GM23338 (cell line): ENCODE measurements around the gene FXR1.

ENCODE experiments used
- CREB1 ChIP-seq: fragments of 250-450 bp; sonication (Bioruptor Pico); IDR thresholded peaks from 2 replicates; pipeline ENCODE4 v1.5.0; 2020; ENCODE audit warnings: low read depth, mild to moderate bottlenecking, moderate library complexity
- CTCF ChIP-seq, 2 experiments: fragments of 200-600 bp in 1 of 2; sonication (generic) in 1 of 2; conservative IDR thresholded peaks; 2 replicates each; pipeline versions ENCODE4 v1.5.1 to v1.6.1; 2016 to 2017; ENCODE audit warnings: antibody characterized with exemption in 2 of 2, low read depth in 2 of 2, mild to moderate bottlenecking in 2 of 2, moderate library complexity in 1 of 2
- EZH2 ChIP-seq: fragments of 200-600 bp; sonication (generic); IDR thresholded peaks from one replicate; pipeline ENCODE4 v1.8.0; 2017; ENCODE audit warnings: antibody characterized with exemption, mild to moderate bottlenecking, low read depth; ENCODE audit not compliant: unreplicated experiment
- NANOG ChIP-seq: IDR thresholded peaks from 2 replicates; pipeline ENCODE4 v1.6.1; 2016; ENCODE audit warnings: antibody characterized with exemption, borderline replicate concordance
- POLR2AphosphoS5 ChIP-seq: IDR thresholded peaks from 2 replicates; pipeline ENCODE4 v1.6.1; 2016; ENCODE audit warnings: antibody characterized with exemption, low read depth
- TF ChIP-seq, protein P1 (sequence below): IDR thresholded peaks from one replicate; pipeline ENCODE4 v1.6.1; 2018; ENCODE audit warnings: antibody characterized with exemption; ENCODE audit not compliant: unreplicated experiment
- TF ChIP-seq, protein P2 (sequence below): IDR thresholded peaks from 2 replicates; pipeline ENCODE4 v1.6.1; 2016; ENCODE audit warnings: antibody characterized with exemption

DNA sequence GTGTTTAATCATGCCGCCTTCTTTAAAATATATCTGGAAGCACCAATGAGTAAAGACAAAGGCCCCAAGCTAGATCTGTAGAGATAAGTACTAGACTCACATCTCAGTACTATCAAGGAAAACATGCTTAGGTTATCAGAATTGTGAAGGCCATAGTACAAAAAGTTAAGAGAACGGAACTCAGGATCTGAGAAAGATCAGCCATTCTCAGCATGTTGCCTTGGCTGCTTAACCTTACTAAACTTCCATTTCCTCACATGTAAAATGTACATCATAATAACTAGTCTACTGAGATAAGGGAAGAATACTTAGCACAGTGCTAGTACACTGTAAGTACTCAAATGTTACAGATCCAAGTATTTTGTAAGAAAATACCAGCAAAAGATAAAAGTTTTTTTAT, 69.4 kb downstream of the FXR1 start:
- no peak for TF ChIP-seq CTCF (conservative IDR thresholded peaks at IDR 0.05; ENCODE audit: low read depth in 2 of 2)
- no peak for TF ChIP-seq POLR2AphosphoS5
- TF ChIP-seq NANOG = no peak
- TF ChIP-seq, protein P1, sequence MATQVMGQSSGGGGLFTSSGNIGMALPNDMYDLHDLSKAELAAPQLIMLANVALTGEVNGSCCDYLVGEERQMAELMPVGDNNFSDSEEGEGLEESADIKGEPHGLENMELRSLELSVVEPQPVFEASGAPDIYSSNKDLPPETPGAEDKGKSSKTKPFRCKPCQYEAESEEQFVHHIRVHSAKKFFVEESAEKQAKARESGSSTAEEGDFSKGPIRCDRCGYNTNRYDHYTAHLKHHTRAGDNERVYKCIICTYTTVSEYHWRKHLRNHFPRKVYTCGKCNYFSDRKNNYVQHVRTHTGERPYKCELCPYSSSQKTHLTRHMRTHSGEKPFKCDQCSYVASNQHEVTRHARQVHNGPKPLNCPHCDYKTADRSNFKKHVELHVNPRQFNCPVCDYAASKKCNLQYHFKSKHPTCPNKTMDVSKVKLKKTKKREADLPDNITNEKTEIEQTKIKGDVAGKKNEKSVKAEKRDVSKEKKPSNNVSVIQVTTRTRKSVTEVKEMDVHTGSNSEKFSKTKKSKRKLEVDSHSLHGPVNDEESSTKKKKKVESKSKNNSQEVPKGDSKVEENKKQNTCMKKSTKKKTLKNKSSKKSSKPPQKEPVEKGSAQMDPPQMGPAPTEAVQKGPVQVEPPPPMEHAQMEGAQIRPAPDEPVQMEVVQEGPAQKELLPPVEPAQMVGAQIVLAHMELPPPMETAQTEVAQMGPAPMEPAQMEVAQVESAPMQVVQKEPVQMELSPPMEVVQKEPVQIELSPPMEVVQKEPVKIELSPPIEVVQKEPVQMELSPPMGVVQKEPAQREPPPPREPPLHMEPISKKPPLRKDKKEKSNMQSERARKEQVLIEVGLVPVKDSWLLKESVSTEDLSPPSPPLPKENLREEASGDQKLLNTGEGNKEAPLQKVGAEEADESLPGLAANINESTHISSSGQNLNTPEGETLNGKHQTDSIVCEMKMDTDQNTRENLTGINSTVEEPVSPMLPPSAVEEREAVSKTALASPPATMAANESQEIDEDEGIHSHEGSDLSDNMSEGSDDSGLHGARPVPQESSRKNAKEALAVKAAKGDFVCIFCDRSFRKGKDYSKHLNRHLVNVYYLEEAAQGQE = no peak
- no peak for TF ChIP-seq EZH2
- no peak for TF ChIP-seq CREB1 (CRISPR knock-in tag)
- TF ChIP-seq, protein P2, sequence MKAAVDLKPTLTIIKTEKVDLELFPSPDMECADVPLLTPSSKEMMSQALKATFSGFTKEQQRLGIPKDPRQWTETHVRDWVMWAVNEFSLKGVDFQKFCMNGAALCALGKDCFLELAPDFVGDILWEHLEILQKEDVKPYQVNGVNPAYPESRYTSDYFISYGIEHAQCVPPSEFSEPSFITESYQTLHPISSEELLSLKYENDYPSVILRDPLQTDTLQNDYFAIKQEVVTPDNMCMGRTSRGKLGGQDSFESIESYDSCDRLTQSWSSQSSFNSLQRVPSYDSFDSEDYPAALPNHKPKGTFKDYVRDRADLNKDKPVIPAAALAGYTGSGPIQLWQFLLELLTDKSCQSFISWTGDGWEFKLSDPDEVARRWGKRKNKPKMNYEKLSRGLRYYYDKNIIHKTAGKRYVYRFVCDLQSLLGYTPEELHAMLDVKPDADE = no peak
